ENCODE measurements around the gene ADGRB3. TPM values are rescaled to one million over a fixed set of nuclear protein-coding genes. Genes with fewer than 3 reads are reported as not detected.
"Not testable (repeated sequence)": the region's sequence is repeated elsewhere in the genome, so short reads cannot be mapped to it uniquely, and the experiment has no call there.

Gene ADGRB3
- polyA plus RNA-seq, 4 donors, result 1.6 to 2.1 TPM; not detected in 2

DNA sequence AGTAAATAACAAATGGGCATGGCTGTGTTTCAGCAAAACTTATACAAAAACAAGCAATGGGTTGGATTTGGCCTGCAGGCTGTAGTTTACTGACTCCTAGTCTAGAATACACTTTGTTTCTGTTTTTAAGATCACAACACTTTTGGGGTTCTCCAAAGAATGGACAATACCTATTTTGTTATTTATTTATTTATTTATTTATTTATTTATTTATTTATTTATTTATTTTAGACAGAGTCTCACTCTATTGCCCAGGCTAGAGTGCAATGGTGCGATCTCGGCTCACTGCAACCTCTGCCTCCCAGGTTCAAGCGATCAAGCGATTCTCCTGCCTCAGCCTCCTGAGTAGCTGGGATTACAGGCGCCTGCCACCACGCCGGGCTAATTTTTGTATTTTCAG is 346.6 kb downstream of the ADGRB3 start:
- H3K4me1 ChIP-seq (ENCODE audit: control insufficient read depth in 3 of 3, insufficient read depth in 2 of 3, low read depth in 1 of 3, low read length in 2 of 3); FAIRE-seq; H3K27me3 ChIP-seq (ENCODE audit: control insufficient read depth in 3 of 3, insufficient read depth in 3 of 3, low read length in 3 of 3); H3K4me3 ChIP-seq (ENCODE audit: low read depth in 1 of 3, low read length in 3 of 3); H3K9me3 ChIP-seq (ENCODE audit: control insufficient read depth in 2 of 2, insufficient read depth in 1 of 2, low read depth in 1 of 2, low read length in 1 of 2); H3K36me3 ChIP-seq (ENCODE audit: control insufficient read depth in 3 of 3, insufficient read depth in 2 of 3, low read depth in 1 of 3, low read length in 3 of 3); H3K27ac ChIP-seq (ENCODE audit: low read depth in 1 of 3, low read length in 2 of 3); DNase-seq: not testable (repeated sequence)
- WGBS, 3 donors, result 83 to 94% (median 92%) methylated on average over 7 of the region's 7 CpGs

GRCh38 chr6:68988698-68989097 is 353.6 kb downstream of the ADGRB3 start:
- no peak for FAIRE-seq
- no peaks in the 10 kb centered on the region for H3K27me3 ChIP-seq (ENCODE audit: control insufficient read depth in 3 of 3, insufficient read depth in 3 of 3, low read length in 3 of 3)
- no peaks in the 10 kb centered on the region for H3K9me3 ChIP-seq (ENCODE audit: control insufficient read depth in 2 of 2, insufficient read depth in 1 of 2, low read depth in 1 of 2, low read length in 1 of 2)
- no peaks in the 10 kb centered on the region for H3K36me3 ChIP-seq (ENCODE audit: control insufficient read depth in 3 of 3, insufficient read depth in 2 of 3, low read depth in 1 of 3, low read length in 3 of 3)
- no peak overlapping the region for H3K4me3 ChIP-seq (ENCODE audit: low read depth in 1 of 3, low read length in 3 of 3)
- 84 to 89% (median 89%) methylated on average over 2 of the region's 2 CpGs for WGBS, 3 donors
- DNase-seq, result no peak
- H3K27ac ChIP-seq (ENCODE audit: low read depth in 1 of 3, low read length in 2 of 3), result no peak overlapping the region
- H3K4me1 ChIP-seq (ENCODE audit: control insufficient read depth in 3 of 3, insufficient read depth in 2 of 3, low read depth in 1 of 3, low read length in 2 of 3), result no peaks in the 10 kb centered on the region

- no peaks in the 10 kb centered on the region for H3K9me3 ChIP-seq (ENCODE audit: control insufficient read depth in 2 of 2, insufficient read depth in 1 of 2, low read depth in 1 of 2, low read length in 1 of 2)
- no peak overlapping the region for H3K4me3 ChIP-seq (ENCODE audit: low read depth in 1 of 3, low read length in 3 of 3)
- no peak for DNase-seq
- H3K27me3 ChIP-seq (ENCODE audit: control insufficient read depth in 3 of 3, insufficient read depth in 3 of 3, low read length in 3 of 3), result no peaks in the 10 kb centered on the region
- no peaks in the 10 kb centered on the region for H3K36me3 ChIP-seq (ENCODE audit: control insufficient read depth in 3 of 3, insufficient read depth in 2 of 3, low read depth in 1 of 3, low read length in 3 of 3)
- no peak for FAIRE-seq
- no peak overlapping the region for H3K27ac ChIP-seq (ENCODE audit: low read depth in 1 of 3, low read length in 2 of 3)
- 59 to 69% (median 63%) methylated on average over 4 of the region's 4 CpGs for WGBS, 3 donors
- H3K4me1 ChIP-seq (ENCODE audit: control insufficient read depth in 3 of 3, insufficient read depth in 2 of 3, low read depth in 1 of 3, low read length in 2 of 3), result no peaks in the 10 kb centered on the region
Measured at GRCh38 chr6:68990317-68990716, 355.2 kb downstream of the ADGRB3 start.

- no peak for DNase-seq
- Histone ChIP-seq H3K36me3 (ENCODE audit: control insufficient read depth in 3 of 3, insufficient read depth in 2 of 3, low read depth in 1 of 3, low read length in 3 of 3) (no peaks in the 10 kb centered on the region), H3K4me3 (ENCODE audit: low read depth in 1 of 3, low read length in 3 of 3) (no peak overlapping the region), H3K27ac (ENCODE audit: low read depth in 1 of 3, low read length in 2 of 3) (no peak overlapping the region), H3K9me3 (ENCODE audit: control insufficient read depth in 2 of 2, insufficient read depth in 1 of 2, low read depth in 1 of 2, low read length in 1 of 2) (no peaks in the 10 kb centered on the region), H3K4me1 (ENCODE audit: control insufficient read depth in 3 of 3, insufficient read depth in 2 of 3, low read depth in 1 of 3, low read length in 2 of 3) (no peaks in the 10 kb centered on the region), H3K27me3 (ENCODE audit: control insufficient read depth in 3 of 3, insufficient read depth in 3 of 3, low read length in 3 of 3) (no peaks in the 10 kb centered on the region)
- 66 to 85% (median 71%) methylated on average over 5 of the region's 5 CpGs for WGBS, 3 donors
- FAIRE-seq, result no peak
Measured at GRCh38 chr6:68993911-68994310, 358.8 kb downstream of the ADGRB3 start.

GRCh38 chr6:68994521-68994920 is 359.4 kb downstream of the ADGRB3 start:
- Histone ChIP-seq H3K9me3 (ENCODE audit: control insufficient read depth in 2 of 2, insufficient read depth in 1 of 2, low read depth in 1 of 2, low read length in 1 of 2) (no peaks in the 10 kb centered on the region), H3K4me3 (ENCODE audit: low read depth in 1 of 3, low read length in 3 of 3) (no peak overlapping the region), H3K27me3 (ENCODE audit: control insufficient read depth in 3 of 3, insufficient read depth in 3 of 3, low read length in 3 of 3) (no peaks in the 10 kb centered on the region), H3K4me1 (ENCODE audit: control insufficient read depth in 3 of 3, insufficient read depth in 2 of 3, low read depth in 1 of 3, low read length in 2 of 3) (no peaks in the 10 kb centered on the region), H3K27ac (ENCODE audit: low read depth in 1 of 3, low read length in 2 of 3) (no peak overlapping the region), H3K36me3 (ENCODE audit: control insufficient read depth in 3 of 3, insufficient read depth in 2 of 3, low read depth in 1 of 3, low read length in 3 of 3) (no peaks in the 10 kb centered on the region)
- 72 to 74% (median 73%) methylated on average over 1 of the region's 1 CpG for WGBS, 3 donors
- DNase-seq (no peak), FAIRE-seq (no peak)

DNA sequence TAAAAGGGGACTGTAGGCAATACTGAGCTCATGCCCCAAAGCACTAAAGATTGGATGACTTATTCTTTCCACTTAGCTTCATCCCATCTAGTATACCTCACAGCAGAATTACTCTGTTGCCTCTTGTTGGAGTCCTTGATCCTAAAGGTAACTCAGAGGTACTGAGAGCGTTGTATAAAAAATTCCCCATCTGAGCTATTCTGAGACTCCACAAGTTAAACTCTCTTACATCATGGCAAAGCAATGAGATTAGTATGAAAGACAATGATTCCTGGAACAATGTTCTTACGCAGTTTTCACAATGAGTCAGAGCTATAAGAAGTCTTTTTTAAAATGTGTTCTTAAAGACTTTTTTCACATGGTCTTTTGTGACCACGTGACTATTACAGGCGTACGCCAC is 370.1 kb downstream of the ADGRB3 start:
- FAIRE-seq (no peak), DNase-seq (no peak)
- H3K27ac ChIP-seq (ENCODE audit: low read depth in 1 of 3, low read length in 2 of 3), result no peak overlapping the region
- 73 to 84% (median 80%) methylated on average over 5 of the region's 5 CpGs for WGBS, 3 donors
- no peaks in the 10 kb centered on the region for H3K36me3 ChIP-seq (ENCODE audit: control insufficient read depth in 3 of 3, insufficient read depth in 2 of 3, low read depth in 1 of 3, low read length in 3 of 3)
- no peaks in the 10 kb centered on the region for H3K27me3 ChIP-seq (ENCODE audit: control insufficient read depth in 3 of 3, insufficient read depth in 3 of 3, low read length in 3 of 3)
- H3K9me3 ChIP-seq (ENCODE audit: control insufficient read depth in 2 of 2, insufficient read depth in 1 of 2, low read depth in 1 of 2, low read length in 1 of 2), result no peaks in the 10 kb centered on the region
- H3K4me1 ChIP-seq (ENCODE audit: control insufficient read depth in 3 of 3, insufficient read depth in 2 of 3, low read depth in 1 of 3, low read length in 2 of 3), result no peaks in the 10 kb centered on the region
- H3K4me3 ChIP-seq (ENCODE audit: low read depth in 1 of 3, low read length in 3 of 3), result no peak overlapping the region

DNA sequence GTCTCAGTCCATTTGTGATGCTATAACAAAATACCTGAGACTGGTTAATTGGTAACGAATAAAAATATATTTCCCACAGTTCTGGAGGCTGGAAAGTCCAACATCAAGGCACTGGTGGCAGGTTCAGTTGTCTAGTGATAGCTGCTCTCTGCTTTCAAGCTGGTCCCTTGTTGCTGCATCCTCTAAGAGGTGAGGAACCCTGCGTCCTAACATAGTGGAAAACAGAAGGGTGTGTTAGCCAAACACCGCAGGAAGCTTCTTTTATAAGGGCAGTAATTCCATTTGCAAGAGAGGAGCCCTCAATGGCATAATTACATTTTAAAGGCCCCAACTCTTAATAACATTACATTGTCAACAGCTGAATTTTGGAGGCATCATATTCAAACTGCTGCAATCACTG is 372.7 kb downstream of the ADGRB3 start:
- no peak overlapping the region for H3K4me3 ChIP-seq (ENCODE audit: low read depth in 1 of 3, low read length in 3 of 3)
- H3K36me3 ChIP-seq (ENCODE audit: control insufficient read depth in 3 of 3, insufficient read depth in 2 of 3, low read depth in 1 of 3, low read length in 3 of 3), result no peaks in the 10 kb centered on the region
- H3K9me3 ChIP-seq (ENCODE audit: control insufficient read depth in 2 of 2, insufficient read depth in 1 of 2, low read depth in 1 of 2, low read length in 1 of 2), result no peaks in the 10 kb centered on the region
- WGBS, 3 donors, result 50 to 64% (median 62%) methylated on average over 3 of the region's 3 CpGs
- no peak for FAIRE-seq
- H3K27ac ChIP-seq (ENCODE audit: low read depth in 1 of 3, low read length in 2 of 3), result no peak overlapping the region
- no peaks in the 10 kb centered on the region for H3K4me1 ChIP-seq (ENCODE audit: control insufficient read depth in 3 of 3, insufficient read depth in 2 of 3, low read depth in 1 of 3, low read length in 2 of 3)
- DNase-seq, result no peak
- H3K27me3 ChIP-seq (ENCODE audit: control insufficient read depth in 3 of 3, insufficient read depth in 3 of 3, low read length in 3 of 3), result no peaks in the 10 kb centered on the region

DNA sequence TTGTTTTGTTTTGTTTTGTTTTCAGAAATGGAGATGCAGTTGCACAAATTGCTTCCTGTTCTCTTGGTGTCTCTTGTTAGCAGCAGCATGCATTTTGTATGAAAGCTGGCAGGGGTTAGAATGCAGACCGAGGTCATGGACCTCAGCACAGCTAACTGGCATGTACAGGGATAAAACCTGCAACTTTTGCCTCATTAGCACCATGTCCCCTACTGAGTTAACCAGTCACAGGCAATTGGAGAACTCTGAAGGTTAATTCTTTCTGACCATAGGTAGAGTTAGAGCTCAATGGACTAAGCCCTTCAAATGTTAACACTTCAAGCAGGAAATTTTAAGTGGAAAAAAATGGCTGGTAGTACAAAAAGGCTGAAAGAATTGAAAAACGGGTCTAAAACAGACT is 377.1 kb downstream of the ADGRB3 start:
- Histone ChIP-seq H3K4me3 (ENCODE audit: low read depth in 1 of 3, low read length in 3 of 3) (no peak overlapping the region), H3K36me3 (ENCODE audit: control insufficient read depth in 3 of 3, insufficient read depth in 2 of 3, low read depth in 1 of 3, low read length in 3 of 3) (no peaks in the 10 kb centered on the region), H3K27me3 (ENCODE audit: control insufficient read depth in 3 of 3, insufficient read depth in 3 of 3, low read length in 3 of 3) (no peaks in the 10 kb centered on the region), H3K9me3 (ENCODE audit: control insufficient read depth in 2 of 2, insufficient read depth in 1 of 2, low read depth in 1 of 2, low read length in 1 of 2) (no peaks in the 10 kb centered on the region), H3K27ac (ENCODE audit: low read depth in 1 of 3, low read length in 2 of 3) (no peak overlapping the region), H3K4me1 (ENCODE audit: control insufficient read depth in 3 of 3, insufficient read depth in 2 of 3, low read depth in 1 of 3, low read length in 2 of 3) (no peaks in the 10 kb centered on the region)
- FAIRE-seq (no peak), DNase-seq (no peak)
- 62 to 72% (median 69%) methylated on average over 2 of the region's 2 CpGs for WGBS, 3 donors

- Histone ChIP-seq H3K27me3 (ENCODE audit: control insufficient read depth in 3 of 3, insufficient read depth in 3 of 3, low read length in 3 of 3) (no peaks in the 10 kb centered on the region), H3K9me3 (ENCODE audit: control insufficient read depth in 2 of 2, insufficient read depth in 1 of 2, low read depth in 1 of 2, low read length in 1 of 2) (no peaks in the 10 kb centered on the region), H3K4me3 (ENCODE audit: low read depth in 1 of 3, low read length in 3 of 3) (no peak overlapping the region), H3K27ac (ENCODE audit: low read depth in 1 of 3, low read length in 2 of 3) (no peak overlapping the region), H3K36me3 (ENCODE audit: control insufficient read depth in 3 of 3, insufficient read depth in 2 of 3, low read depth in 1 of 3, low read length in 3 of 3) (no peaks in the 10 kb centered on the region), H3K4me1 (ENCODE audit: control insufficient read depth in 3 of 3, insufficient read depth in 2 of 3, low read depth in 1 of 3, low read length in 2 of 3) (no peaks in the 10 kb centered on the region)
- WGBS, 3 donors, result 71 to 79% (median 78%) methylated on average over 4 of the region's 4 CpGs
- no peak for DNase-seq
- FAIRE-seq, result no peak
Measured at GRCh38 chr6:69012876-69013275, 377.8 kb downstream of the ADGRB3 start.

Measured in small intestine (tissue), 7 donors.